Lung (tissue), 12 donors: ENCODE data around the gene ANKRD60. TPM values are rescaled to one million over a fixed set of nuclear protein-coding genes. Genes with fewer than 3 reads are reported as not detected.

ENCODE experiments used
- ATAC-seq: fragments of 200-7000 bp; cut with Tn5 transposase; one replicate; pipeline ENCODE4 v1.9.1; 2020; ENCODE audit warnings: moderate number of reproducible peaks; ENCODE audit not compliant: insufficient read depth, low FRiP score
- DNase-seq, 3 donors: peaks; one replicate each; pipeline ENCODE4 v3.0.0-alpha.2; 2013 to 2017
- H3K27ac ChIP-seq, 2 donors: one replicate each; pipeline ENCODE4 v1.5.1; 2013; ENCODE audit warnings: mild to moderate bottlenecking in 2 of 2, moderate library complexity in 2 of 2, control low read depth in 1 of 2, inconsistent platforms in 1 of 2, low read depth in 1 of 2, low read length in 1 of 2
- H3K27me3 ChIP-seq, 3 donors: one replicate each; pipeline ENCODE4 v1.5.1; 2013; ENCODE audit warnings: low read length in 2 of 3; ENCODE audit not compliant: control insufficient read depth in 3 of 3, insufficient read depth in 3 of 3
- H3K36me3 ChIP-seq, 4 donors: one replicate each; pipeline ENCODE4 v1.5.1; 2013; ENCODE audit warnings: low read length in 4 of 4, mild to moderate bottlenecking in 1 of 4, moderate library complexity in 1 of 4; ENCODE audit not compliant: control insufficient read depth in 4 of 4, insufficient read depth in 4 of 4
- H3K4me1 ChIP-seq, 5 donors: one replicate each; pipeline ENCODE4 v1.5.1; 2013; ENCODE audit warnings: low read length in 5 of 5, mild to moderate bottlenecking in 2 of 5, moderate library complexity in 1 of 5; ENCODE audit not compliant: control insufficient read depth in 5 of 5, insufficient read depth in 5 of 5
- H3K4me3 ChIP-seq: one replicate; pipeline ENCODE4 v1.5.1; 2013; ENCODE audit warnings: mild to moderate bottlenecking, control low read depth, moderate library complexity
- H3K9ac ChIP-seq, 2 donors: one replicate each; pipeline ENCODE4 v1.5.1; 2013; ENCODE audit warnings: low read length in 2 of 2, control low read depth in 1 of 2; ENCODE audit not compliant: insufficient read depth in 1 of 2
- H3K9me3 ChIP-seq, 4 donors: one replicate each; pipeline ENCODE4 v1.5.1; 2013; ENCODE audit warnings: low read length in 3 of 4, mild to moderate bottlenecking in 1 of 4, moderate library complexity in 1 of 4; ENCODE audit not compliant: control insufficient read depth in 4 of 4, insufficient read depth in 3 of 4
- WGBS, 2 donors: extraction: QIAGEN DNeasy Blood & Tissue Kit; methylation state at CpG; one replicate each; pipeline ENCODE4 v1.1.7; 2013; 5-methylcytosine and 5-hydroxymethylcytosine counted together
- polyA plus RNA-seq, 2 donors: library from polyadenylated mRNA; stranded (reverse); fragments of 200-250 nt; gene quantifications; one replicate each; pipeline ENCODE4 v1.2.1, GENCODE V29; 2013
- total RNA-seq, 2 donors: library from RNA; depleted of rRNA in 1 of 2; stranded (reverse); fragments of >200 nt in 1 of 2; gene quantifications; one replicate each; pipeline ENCODE4 v1.2.1, GENCODE V29; 2014 to 2021
- TF ChIP-seq, protein P1 (sequence below): IDR thresholded peaks from 2 replicates; pipeline ENCODE4 v1.5.1; 2012; ENCODE audit warnings: mild to moderate bottlenecking; ENCODE audit errors: control extremely low read depth, extremely low read depth
- donor health status: control.
- donor health status: control.
- donor health status: Bipolar disorder and iron deficiency.
- donor health status: healthy.
- donor health status: DM: yes; HTN: yes; CAD: no.

Gene ANKRD60
- total and polyA plus RNA-seq, 4 donors = not detected

- WGBS, 2 donors = 88 to 94% methylated on average over 31 of the region's 31 CpGs
- TF ChIP-seq, protein P1, sequence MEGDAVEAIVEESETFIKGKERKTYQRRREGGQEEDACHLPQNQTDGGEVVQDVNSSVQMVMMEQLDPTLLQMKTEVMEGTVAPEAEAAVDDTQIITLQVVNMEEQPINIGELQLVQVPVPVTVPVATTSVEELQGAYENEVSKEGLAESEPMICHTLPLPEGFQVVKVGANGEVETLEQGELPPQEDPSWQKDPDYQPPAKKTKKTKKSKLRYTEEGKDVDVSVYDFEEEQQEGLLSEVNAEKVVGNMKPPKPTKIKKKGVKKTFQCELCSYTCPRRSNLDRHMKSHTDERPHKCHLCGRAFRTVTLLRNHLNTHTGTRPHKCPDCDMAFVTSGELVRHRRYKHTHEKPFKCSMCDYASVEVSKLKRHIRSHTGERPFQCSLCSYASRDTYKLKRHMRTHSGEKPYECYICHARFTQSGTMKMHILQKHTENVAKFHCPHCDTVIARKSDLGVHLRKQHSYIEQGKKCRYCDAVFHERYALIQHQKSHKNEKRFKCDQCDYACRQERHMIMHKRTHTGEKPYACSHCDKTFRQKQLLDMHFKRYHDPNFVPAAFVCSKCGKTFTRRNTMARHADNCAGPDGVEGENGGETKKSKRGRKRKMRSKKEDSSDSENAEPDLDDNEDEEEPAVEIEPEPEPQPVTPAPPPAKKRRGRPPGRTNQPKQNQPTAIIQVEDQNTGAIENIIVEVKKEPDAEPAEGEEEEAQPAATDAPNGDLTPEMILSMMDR = no peak
- H3K9me3 ChIP-seq = no peaks in the 10 kb centered on the region
These were observed 22.6 kb downstream of the ANKRD60 start for GRCh38 chr20:58205850-58206249.

GRCh38 chr20:58202044-58202443 lies 26.4 kb downstream of the ANKRD60 start:
- Histone ChIP-seq H3K27me3 (peaks cover 0 to 3% (median 0%) of the 10 kb centered on the region in 3 donors), H3K36me3 (no peaks in the 10 kb centered on the region), H3K9ac (no peak overlapping the region), H3K9me3 (no peaks in the 10 kb centered on the region), H3K4me1 (peaks cover 0 to 6% (median 0%) of the 10 kb centered on the region in 5 donors), H3K27ac (no peak overlapping the region), H3K4me3 (no peak overlapping the region)
- ATAC-seq (no peak), DNase-seq (no peak)
- TF ChIP-seq, protein P1 = no peak

More at GRCh38 chr20:58205850-58206249, 22.6 kb downstream of the ANKRD60 start:
- Histone ChIP-seq H3K9ac (no peak overlapping the region), H3K36me3 (no peaks in the 10 kb centered on the region), H3K4me3 (no peak overlapping the region), H3K4me1 (no peaks in the 10 kb centered on the region), H3K27ac (no peak overlapping the region), H3K27me3 (peaks cover 0 to 6% (median 0%) of the 10 kb centered on the region in 3 donors)
- no peak for DNase-seq
- ATAC-seq = no peak

- peaks cover 0 to 6% (median 0%) of the 10 kb centered on the region in 5 donors for H3K4me1 ChIP-seq
- TF ChIP-seq, protein P1 = no peak
- WGBS, 2 donors = 89 to 91% methylated on average over 9 of the region's 9 CpGs
- no peaks in the 10 kb centered on the region for H3K36me3 ChIP-seq
- no peak overlapping the region for H3K9ac ChIP-seq
- H3K27ac ChIP-seq = no peak overlapping the region
- H3K9me3 ChIP-seq = no peaks in the 10 kb centered on the region
- ATAC-seq (no peak), DNase-seq (no peak)
- H3K4me3 ChIP-seq = no peak overlapping the region
- no peaks in the 10 kb centered on the region for H3K27me3 ChIP-seq
These were observed 26.8 kb downstream of the ANKRD60 start for GRCh38 chr20:58201616-58202015.

DNA sequence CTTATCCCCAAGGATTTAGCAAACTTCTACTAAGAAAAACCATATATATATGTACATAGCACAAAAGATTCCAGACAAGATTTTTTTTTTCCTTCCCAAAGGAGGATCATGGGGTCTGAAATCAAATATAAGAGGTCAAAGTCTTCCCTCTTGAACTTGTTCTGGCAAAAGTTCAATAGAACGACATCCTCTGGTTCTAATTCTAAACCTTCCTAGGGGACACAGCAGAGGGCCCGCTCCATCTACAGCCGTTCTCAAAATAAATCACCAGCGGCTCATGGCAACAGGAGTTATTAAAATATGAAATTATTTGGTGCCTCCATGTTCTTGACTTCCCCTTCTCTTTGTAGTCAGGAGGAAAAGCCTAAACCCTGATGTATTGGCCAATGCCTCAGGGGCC lies 29.0 kb downstream of the ANKRD60 start:
- H3K9ac ChIP-seq = no peak overlapping the region
- DNase-seq (no peak), ATAC-seq (no peak)
- H3K4me1 ChIP-seq = peaks cover 0 to 6% (median 0%) of the 10 kb centered on the region in 5 donors
- no peak overlapping the region for H3K4me3 ChIP-seq
- TF ChIP-seq, protein P1 = no peak
- no peaks in the 10 kb centered on the region for H3K36me3 ChIP-seq
- H3K9me3 ChIP-seq = peaks cover 0 to 3% (median 0%) of the 10 kb centered on the region in 4 donors
- 84 to 85% methylated on average over 4 of the region's 4 CpGs for WGBS, 2 donors
- H3K27ac ChIP-seq = no peak overlapping the region
- no peaks in the 10 kb centered on the region for H3K27me3 ChIP-seq
